Measurements from ENCODE around the gene SEZ6L2. TPM values are rescaled to one million over a fixed set of nuclear protein-coding genes. Genes with fewer than 3 reads are reported as not detected.

Gene SEZ6L2
- total and polyA plus RNA-seq, 2 of the 13 experiments (the other 11 are each of a cell fraction or from before 2014, with no cell fraction given) = 14.9 to 16.9 TPM

- TF ChIP-seq ZNF383 (CRISPR knock-in tag; IDR thresholded peaks at IDR 0.05; ENCODE audit: borderline replicate concordance) = no peak
- no peak for TF ChIP-seq SETDB1 (CRISPR knock-in tag; IDR thresholded peaks at IDR 0.05; ENCODE audit: borderline replicate concordance)
- TF ChIP-seq TCF7 (IDR thresholded peaks at IDR 0.05; ENCODE audit: low read depth) = no peak
- TF ChIP-seq ATF2 (CRISPR knock-in tag; IDR thresholded peaks at IDR 0.05) = peak; percentile 74
- 0 out of 2 replicates have a peak, but pooled peaks have one; percentile 37 for TF ChIP-seq MIXL1 (CRISPR knock-in tag; IDR thresholded peaks at IDR 0.05)
- TF ChIP-seq ZNF772 (CRISPR knock-in tag; IDR thresholded peaks at IDR 0.05) = 0 out of 2 replicates have a peak, but pooled peaks have one; percentile 77
- TF ChIP-seq GMEB2 (CRISPR knock-in tag; IDR thresholded peaks at IDR 0.05; ENCODE audit: low read depth) = no peak
- peak; percentile 66; the same call in 1 of the 2 replicates for TF ChIP-seq PRDM10 (CRISPR knock-in tag; IDR thresholded peaks at IDR 0.05; ENCODE audit: low read depth)
- TF ChIP-seq ZNF691 (CRISPR knock-in tag; IDR thresholded peaks at IDR 0.05; ENCODE audit: borderline replicate concordance, low read depth) = peak; percentile 92; the same call in 1 of the 2 replicates
- TF ChIP-seq NFE2 (CRISPR knock-in tag; IDR thresholded peaks at IDR 0.05) = no peak
- TF ChIP-seq YY1 (IDR thresholded peaks at IDR 0.05; ENCODE audit: insufficient read depth, insufficient replicate concordance, low read depth, low read length) = peak; percentile 68
- TF ChIP-seq ZNF44 (CRISPR knock-in tag; IDR thresholded peaks at IDR 0.05) = no peak
- TF ChIP-seq ZSCAN29 (CRISPR knock-in tag; conservative IDR thresholded peaks at IDR 0.05) = no peak; the same call in 1 of the 2 replicates
- TF ChIP-seq SMAD3 (CRISPR knock-in tag; IDR thresholded peaks at IDR 0.05) = 0 out of 2 replicates have a peak, but pooled peaks have one; percentile 63
- 0 out of 2 replicates have a peak, but pooled peaks have one; percentile 9 for TF ChIP-seq BCL6 (CRISPR knock-in tag; IDR thresholded peaks at IDR 0.05)
- peak; percentile 22 for TF ChIP-seq SKI (IDR thresholded peaks at IDR 0.05; ENCODE audit: partially characterized antibody)
- TF ChIP-seq KLF16 (CRISPR knock-in tag; IDR thresholded peaks at IDR 0.05) = 0 out of 4 replicates have a peak, but pooled peaks of 1 of the 2 experiments have one; percentile 56
- no peak for TF ChIP-seq LCORL (IDR thresholded peaks at IDR 0.05)
- TF ChIP-seq LCORL (CRISPR knock-in tag; IDR thresholded peaks at IDR 0.05) = no peak
- TF ChIP-seq ZSCAN31 (CRISPR knock-in tag; IDR thresholded peaks at IDR 0.05; ENCODE audit: low read depth) = 0 out of 2 replicates have a peak, but pooled peaks have one; percentile 68
Measured at GRCh38 chr16:29848420-29849297, 50.7 kb downstream of the SEZ6L2 start (continued).

All from HepG2 (cell line).